Measurements from ENCODE around the gene SFI1.
"Not testable (repeated sequence)": the region's sequence is repeated elsewhere in the genome, so short reads cannot be mapped to it uniquely, and the experiment has no call there.

Gene SFI1

DNA sequence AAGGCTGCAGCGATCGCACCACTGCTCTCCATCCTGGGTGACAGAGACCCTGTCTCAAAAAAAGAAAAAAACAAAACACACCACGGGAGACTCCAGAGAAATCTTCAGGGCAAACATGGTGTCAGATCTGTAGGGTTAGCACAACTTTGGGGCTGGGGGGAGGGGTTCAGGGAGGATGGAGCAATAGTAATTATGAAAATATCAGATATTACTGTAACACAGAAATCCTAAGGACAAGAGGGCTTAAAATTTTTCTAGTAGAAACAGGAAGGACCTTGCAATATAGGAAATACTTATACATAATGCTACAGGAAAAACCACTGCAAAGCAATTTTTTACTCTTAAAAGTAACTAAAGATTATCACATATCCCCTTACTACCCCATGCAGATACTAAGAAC is 20.5 kb upstream of the SFI1 start:
- H3K79me2 ChIP-seq (ENCODE audit: insufficient read depth, low read length) = peaks cover 81% of the 10 kb centered on the region

GRCh38 chr22:31477329-31477728 is 19.0 kb upstream of the SFI1 start:
- H3K9ac ChIP-seq (ENCODE audit: low read depth, low read length, poor library complexity, severe bottlenecking) = no peak overlapping the region
- H4K20me1 ChIP-seq (ENCODE audit: insufficient read depth, low read length, poor library complexity, severe bottlenecking) = peaks cover 28% of the 10 kb centered on the region
- no peaks in the 10 kb centered on the region for H3K9me3 ChIP-seq (ENCODE audit: insufficient read depth, low read depth, low read length)
- TF ChIP-seq, protein P1, sequence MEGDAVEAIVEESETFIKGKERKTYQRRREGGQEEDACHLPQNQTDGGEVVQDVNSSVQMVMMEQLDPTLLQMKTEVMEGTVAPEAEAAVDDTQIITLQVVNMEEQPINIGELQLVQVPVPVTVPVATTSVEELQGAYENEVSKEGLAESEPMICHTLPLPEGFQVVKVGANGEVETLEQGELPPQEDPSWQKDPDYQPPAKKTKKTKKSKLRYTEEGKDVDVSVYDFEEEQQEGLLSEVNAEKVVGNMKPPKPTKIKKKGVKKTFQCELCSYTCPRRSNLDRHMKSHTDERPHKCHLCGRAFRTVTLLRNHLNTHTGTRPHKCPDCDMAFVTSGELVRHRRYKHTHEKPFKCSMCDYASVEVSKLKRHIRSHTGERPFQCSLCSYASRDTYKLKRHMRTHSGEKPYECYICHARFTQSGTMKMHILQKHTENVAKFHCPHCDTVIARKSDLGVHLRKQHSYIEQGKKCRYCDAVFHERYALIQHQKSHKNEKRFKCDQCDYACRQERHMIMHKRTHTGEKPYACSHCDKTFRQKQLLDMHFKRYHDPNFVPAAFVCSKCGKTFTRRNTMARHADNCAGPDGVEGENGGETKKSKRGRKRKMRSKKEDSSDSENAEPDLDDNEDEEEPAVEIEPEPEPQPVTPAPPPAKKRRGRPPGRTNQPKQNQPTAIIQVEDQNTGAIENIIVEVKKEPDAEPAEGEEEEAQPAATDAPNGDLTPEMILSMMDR (conservative IDR thresholded peaks at IDR 0.05; ENCODE audit: low read length) = no peak
- TF ChIP-seq EZH2phosphoT487 (IDR thresholded peaks at IDR 0.05; ENCODE audit: borderline replicate concordance) = no peak
- no peak overlapping the region for H3K4me3 ChIP-seq (ENCODE audit: low read length, poor library complexity, severe bottlenecking)
- H2AFZ ChIP-seq (ENCODE audit: low read length) = no peak overlapping the region
- H3K27me3 ChIP-seq (ENCODE audit: insufficient read depth, low read length, poor library complexity, severe bottlenecking) = no peaks in the 10 kb centered on the region
- H3K4me2 ChIP-seq (ENCODE audit: low read depth, low read length, poor library complexity, severe bottlenecking) = no peak overlapping the region
- peaks cover 89% of the 10 kb centered on the region for H3K79me2 ChIP-seq (ENCODE audit: insufficient read depth, low read length)
- H3K36me3 ChIP-seq (ENCODE audit: insufficient read depth, low read length) = peaks cover 48% of the 10 kb centered on the region; the same call in 1 of the 2 replicates
- H3F3A ChIP-seq (ENCODE audit: low read depth) = no peaks in the 10 kb centered on the region
- H3K9me2 ChIP-seq (replicated peaks; ENCODE audit: low read depth, low read length) = no peaks in the 10 kb centered on the region
- H3K4me1 ChIP-seq (ENCODE audit: insufficient read depth, low read length, poor library complexity, severe bottlenecking) = peaks cover 6% of the 10 kb centered on the region

More for the DNA sequence above, 20.5 kb upstream of the SFI1 start:
- Histone ChIP-seq H3K36me3 (ENCODE audit: insufficient read depth, low read length) (peaks cover 43% of the 10 kb centered on the region; the same call in 1 of the 2 replicates), H3K27me3 (ENCODE audit: insufficient read depth, low read length, poor library complexity, severe bottlenecking) (no peaks in the 10 kb centered on the region), H3F3A (ENCODE audit: low read depth) (no peaks in the 10 kb centered on the region), H3K4me1 (ENCODE audit: insufficient read depth, low read length, poor library complexity, severe bottlenecking) (peaks cover 6% of the 10 kb centered on the region), H3K9ac (ENCODE audit: low read depth, low read length, poor library complexity, severe bottlenecking) (no peak overlapping the region), H2AFZ (ENCODE audit: low read length) (no peak overlapping the region), H3K4me3 (ENCODE audit: low read length, poor library complexity, severe bottlenecking) (no peak overlapping the region), H4K20me1 (ENCODE audit: insufficient read depth, low read length, poor library complexity, severe bottlenecking) (peaks cover 25% of the 10 kb centered on the region), H3K9me3 (ENCODE audit: insufficient read depth, low read depth, low read length) (no peaks in the 10 kb centered on the region), H3K9me2 (replicated peaks; ENCODE audit: low read depth, low read length) (no peaks in the 10 kb centered on the region), H3K4me2 (ENCODE audit: low read depth, low read length, poor library complexity, severe bottlenecking) (no peak overlapping the region)
- no peak for TF ChIP-seq EZH2phosphoT487 (IDR thresholded peaks at IDR 0.05; ENCODE audit: borderline replicate concordance)
- TF ChIP-seq, protein P1 (conservative IDR thresholded peaks at IDR 0.05; ENCODE audit: low read length) = no peak

DNA sequence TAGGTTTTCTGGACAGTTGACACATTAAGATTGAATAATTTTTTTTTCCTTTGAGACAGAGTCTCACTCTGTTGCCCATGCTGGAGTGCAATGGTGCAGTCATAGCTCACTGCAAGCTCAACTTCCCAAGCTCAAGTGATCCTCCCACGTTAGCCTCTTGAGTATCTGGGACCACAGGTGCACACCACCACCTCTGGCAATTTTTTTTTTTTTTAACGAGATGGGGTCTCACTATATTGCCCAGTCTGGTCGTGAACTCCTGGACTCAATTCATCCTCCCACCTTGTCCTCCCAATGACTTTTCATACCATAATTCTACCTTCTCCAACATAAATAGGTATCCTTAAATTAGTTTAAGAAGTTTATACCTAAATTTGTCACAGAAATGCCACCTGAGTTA is 15.2 kb upstream of the SFI1 start:
- H3K9ac ChIP-seq (ENCODE audit: low read depth, low read length, poor library complexity, severe bottlenecking) = no peak overlapping the region
- H4K20me1 ChIP-seq (ENCODE audit: insufficient read depth, low read length, poor library complexity, severe bottlenecking) = peaks cover 19% of the 10 kb centered on the region
- no peaks in the 10 kb centered on the region for H3K9me2 ChIP-seq (replicated peaks; ENCODE audit: low read depth, low read length)
- H3K4me1 ChIP-seq (ENCODE audit: insufficient read depth, low read length, poor library complexity, severe bottlenecking) = peaks cover 19% of the 10 kb centered on the region
- no peaks in the 10 kb centered on the region for H3K9me3 ChIP-seq (ENCODE audit: insufficient read depth, low read depth, low read length)
- no peak for TF ChIP-seq EZH2phosphoT487 (IDR thresholded peaks at IDR 0.05; ENCODE audit: borderline replicate concordance)
- TF ChIP-seq, protein P1 (conservative IDR thresholded peaks at IDR 0.05; ENCODE audit: low read length) = no peak
- peaks cover 88% of the 10 kb centered on the region for H3K79me2 ChIP-seq (ENCODE audit: insufficient read depth, low read length)
- no peak overlapping the region for H3K4me3 ChIP-seq (ENCODE audit: low read length, poor library complexity, severe bottlenecking)
- no peak overlapping the region for H3K4me2 ChIP-seq (ENCODE audit: low read depth, low read length, poor library complexity, severe bottlenecking)
- H3K27me3 ChIP-seq (ENCODE audit: insufficient read depth, low read length, poor library complexity, severe bottlenecking) = no peaks in the 10 kb centered on the region
- H3F3A ChIP-seq (ENCODE audit: low read depth) = no peaks in the 10 kb centered on the region
- H2AFZ ChIP-seq (ENCODE audit: low read length) = no peak overlapping the region
- H3K36me3 ChIP-seq (ENCODE audit: insufficient read depth, low read length) = peaks cover 42% of the 10 kb centered on the region; the same call in 1 of the 2 replicates

DNA sequence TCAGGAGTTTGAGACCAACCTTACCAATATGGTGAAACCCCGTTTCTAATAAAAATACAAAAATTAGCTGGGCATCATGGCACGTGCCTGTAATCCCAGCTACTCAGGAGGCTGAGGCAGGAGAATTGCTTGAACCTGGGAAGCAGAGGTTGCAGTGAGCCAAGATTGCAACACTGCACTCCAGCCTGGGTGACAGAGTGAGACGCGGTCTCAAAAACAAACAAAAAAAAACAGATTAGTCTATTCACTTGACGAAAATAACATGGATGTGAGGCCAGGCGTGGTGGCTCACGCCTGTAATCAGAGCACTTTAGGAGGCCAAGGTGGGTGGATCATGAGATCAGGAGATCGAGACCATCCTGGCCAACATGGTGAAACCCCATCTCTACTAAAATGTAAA is 13.9 kb upstream of the SFI1 start:
- peaks cover 17% of the 10 kb centered on the region for H4K20me1 ChIP-seq (ENCODE audit: insufficient read depth, low read length, poor library complexity, severe bottlenecking)
- H3K79me2 ChIP-seq (ENCODE audit: insufficient read depth, low read length) = peaks cover 87% of the 10 kb centered on the region
- not testable (repeated sequence) for H3K9me2 ChIP-seq (replicated peaks; ENCODE audit: low read depth, low read length); H2AFZ ChIP-seq (ENCODE audit: low read length); H3F3A ChIP-seq (ENCODE audit: low read depth); H3K27me3 ChIP-seq (ENCODE audit: insufficient read depth, low read length, poor library complexity, severe bottlenecking); H3K9ac ChIP-seq (ENCODE audit: low read depth, low read length, poor library complexity, severe bottlenecking); H3K4me3 ChIP-seq (ENCODE audit: low read length, poor library complexity, severe bottlenecking); H3K9me3 ChIP-seq (ENCODE audit: insufficient read depth, low read depth, low read length)
- H3K36me3 ChIP-seq (ENCODE audit: insufficient read depth, low read length) = peaks cover 42% of the 10 kb centered on the region; the same call in 1 of the 2 replicates
- peaks cover 20% of the 10 kb centered on the region for H3K4me1 ChIP-seq (ENCODE audit: insufficient read depth, low read length, poor library complexity, severe bottlenecking)
- H3K4me2 ChIP-seq (ENCODE audit: low read depth, low read length, poor library complexity, severe bottlenecking) = peak overlapping the region; percentile 48

DNA sequence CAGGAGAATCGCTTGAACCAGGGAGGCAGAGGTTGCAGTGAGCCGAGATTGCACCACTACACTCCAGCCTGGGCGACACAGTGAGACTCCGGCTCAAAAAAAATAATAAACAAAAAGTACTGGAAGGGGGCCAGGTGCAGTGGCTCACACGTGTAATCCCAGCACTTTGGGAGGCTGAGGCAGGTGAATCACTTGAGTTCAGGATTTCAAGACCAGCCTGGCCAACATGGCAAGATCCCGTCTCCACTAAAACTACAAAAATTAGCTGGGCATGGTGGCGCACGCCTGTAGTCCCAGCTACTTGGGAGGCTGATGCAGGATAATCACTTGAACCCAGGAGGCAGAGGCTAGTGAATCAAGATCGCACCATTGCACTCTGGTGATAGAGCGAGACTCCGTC is 10.0 kb upstream of the SFI1 start:
- not testable (repeated sequence) for H3K4me3 ChIP-seq (ENCODE audit: low read length, poor library complexity, severe bottlenecking); H3F3A ChIP-seq (ENCODE audit: low read depth); H3K9me2 ChIP-seq (replicated peaks; ENCODE audit: low read depth, low read length); H3K4me2 ChIP-seq (ENCODE audit: low read depth, low read length, poor library complexity, severe bottlenecking); H3K27me3 ChIP-seq (ENCODE audit: insufficient read depth, low read length, poor library complexity, severe bottlenecking); H2AFZ ChIP-seq (ENCODE audit: low read length); H3K9ac ChIP-seq (ENCODE audit: low read depth, low read length, poor library complexity, severe bottlenecking); H3K9me3 ChIP-seq (ENCODE audit: insufficient read depth, low read depth, low read length)
- Histone ChIP-seq H3K79me2 (ENCODE audit: insufficient read depth, low read length) (peaks cover 81% of the 10 kb centered on the region), H3K36me3 (ENCODE audit: insufficient read depth, low read length) (peaks cover 16% of the 10 kb centered on the region; the same call in 1 of the 2 replicates), H3K4me1 (ENCODE audit: insufficient read depth, low read length, poor library complexity, severe bottlenecking) (peaks cover 40% of the 10 kb centered on the region), H4K20me1 (ENCODE audit: insufficient read depth, low read length, poor library complexity, severe bottlenecking) (peaks cover 29% of the 10 kb centered on the region)

All from Loucy (cell line).